IMR-90 (cell line): ENCODE measurements around the gene TMEM238. TPM values are rescaled to one million over a fixed set of nuclear protein-coding genes. Genes with fewer than 3 reads are reported as not detected.

ENCODE experiments used
- ATAC-seq: fragments of 200-7000 bp; cut with Tn5 transposase; 2 replicates; pipeline ENCODE4 v1.9.1; 2020; ENCODE audit warnings: low read depth, mild to moderate bottlenecking, moderate library complexity
- BruUV-seq: library from RNA; stranded (reverse); fragments of 400-500 nt; replicated peaks from 2 replicates; lab custom pipeline; 2021; lab: Mats Ljungman, UMichigan
- CTCF ChIA-PET: fragments of 300-600 bp; formaldehyde crosslinking; extraction: SDS; loops from one replicate; lab custom pipeline; 2021; ENCODE audit warnings: antibody characterized with exemption; lab: Yijun Ruan, JAX
- POLR2A ChIA-PET: fragments of 300-600 bp; sonication (Branson Sonifier 250); formaldehyde crosslinking; loops from one replicate; lab custom pipeline; 2022; ENCODE audit warnings: antibody characterized with exemption; ENCODE audit not compliant: unreplicated experiment; lab: Charles Lee
- DNase-seq: peaks from one replicate; pipeline ENCODE4 v3.0.0; 2013
- H2AFZ ChIP-seq: replicated peaks from 2 replicates; pipeline ENCODE3; 2013; ENCODE audit warnings: low read length, mild to moderate bottlenecking; ENCODE audit not compliant: poor library complexity
- H2AK5ac ChIP-seq: 2 replicates; pipeline ENCODE4 v1.6.1; 2013; ENCODE audit warnings: low read depth, low read length, inconsistent platforms
- H2AK9ac ChIP-seq: replicated peaks from 2 replicates; pipeline ENCODE3; 2013; ENCODE audit warnings: mild to moderate bottlenecking, low read depth, low read length, moderate library complexity; ENCODE audit not compliant: poor library complexity
- H2BK120ac ChIP-seq: 2 replicates; pipeline ENCODE4 v1.6.1; 2013; ENCODE audit warnings: low read depth, low read length, inconsistent platforms
- H2BK15ac ChIP-seq: 3 replicates; pipeline ENCODE4 v1.6.1; 2013; ENCODE audit warnings: low read depth, low read length, inconsistent platforms
- H2BK20ac ChIP-seq: 2 replicates; pipeline ENCODE4 v1.6.1; 2013; ENCODE audit warnings: low read depth, mild to moderate bottlenecking, inconsistent platforms, low read length, moderate library complexity
- H2BK5ac ChIP-seq: 2 replicates; pipeline ENCODE4 v1.6.1; 2013; ENCODE audit warnings: mild to moderate bottlenecking, low read depth, low read length, inconsistent platforms; ENCODE audit not compliant: poor library complexity, severe bottlenecking
- H3K14ac ChIP-seq: replicated peaks from 2 replicates; pipeline ENCODE4 v1.6.1; 2013; ENCODE audit warnings: low read depth, low read length, inconsistent platforms
- H3K18ac ChIP-seq: 2 replicates; pipeline ENCODE4 v1.6.1; 2013; ENCODE audit warnings: low read depth, low read length, control low read depth
- H3K23ac ChIP-seq: 2 replicates; pipeline ENCODE4 v1.6.1; 2013; ENCODE audit warnings: low read depth, low read length, inconsistent platforms
- H3K27ac ChIP-seq: 2 replicates; pipeline ENCODE4 v1.5.1; 2013; ENCODE audit warnings: mild to moderate bottlenecking, control low read depth, low read length; ENCODE audit not compliant: insufficient read depth
- H3K27me3 ChIP-seq: 2 replicates; pipeline ENCODE4 v1.6.1; 2013; ENCODE audit warnings: low read length; ENCODE audit not compliant: control insufficient read depth, insufficient read depth
- H3K36me3 ChIP-seq: 2 replicates; pipeline ENCODE4 v1.6.1; 2013; ENCODE audit warnings: low read length, mixed read lengths; ENCODE audit not compliant: control insufficient read depth, insufficient read depth
- H3K4ac ChIP-seq: 2 replicates; pipeline ENCODE4 v1.6.1; 2013; ENCODE audit warnings: low read depth, low read length, inconsistent platforms
- H3K4me1 ChIP-seq: 2 replicates; pipeline ENCODE4 v1.6.1; 2013; ENCODE audit warnings: low read length, mixed read lengths; ENCODE audit not compliant: control insufficient read depth, insufficient read depth
- H3K4me2 ChIP-seq: 2 replicates; pipeline ENCODE4 v1.6.1; 2013; ENCODE audit warnings: low read depth, mild to moderate bottlenecking, control low read depth, low read length, moderate library complexity
- H3K4me3 ChIP-seq: 2 replicates; pipeline ENCODE4 v1.5.1; 2013; ENCODE audit warnings: low read depth, mild to moderate bottlenecking, control low read depth, low read length, moderate library complexity; ENCODE audit not compliant: insufficient read depth
- H3K56ac ChIP-seq: 2 replicates; pipeline ENCODE4 v1.6.1; 2013; ENCODE audit warnings: low read length, inconsistent platforms; ENCODE audit not compliant: insufficient read depth; ENCODE audit errors: extremely low read depth
- H3K79me1 ChIP-seq, 2 experiments: 2 replicates each; pipeline ENCODE4 v1.6.1; 2013; ENCODE audit warnings: low read length in 2 of 2, inconsistent platforms in 1 of 2, low read depth in 1 of 2
- H3K9ac ChIP-seq: 2 replicates; pipeline ENCODE4 v1.6.1; 2013; ENCODE audit warnings: low read depth, low read length, control low read depth
- H3K9me1 ChIP-seq: 2 replicates; pipeline ENCODE4 v1.6.1; 2013; ENCODE audit warnings: low read length, inconsistent platforms; ENCODE audit not compliant: insufficient read depth
- H3K9me3 ChIP-seq: 2 replicates; pipeline ENCODE4 v1.6.1; 2013; ENCODE audit warnings: low read length; ENCODE audit not compliant: control insufficient read depth, insufficient read depth
- H4K20me1 ChIP-seq: 2 replicates; pipeline ENCODE4 v1.6.1; 2013; ENCODE audit warnings: low read length, inconsistent platforms; ENCODE audit not compliant: insufficient read depth
- H4K5ac ChIP-seq: 2 replicates; pipeline ENCODE4 v1.6.1; 2013; ENCODE audit warnings: mild to moderate bottlenecking, low read depth, low read length, control low read depth
- H4K8ac ChIP-seq, 2 experiments: 2 replicates each; pipeline ENCODE4 v1.6.1; 2013; ENCODE audit warnings: low read depth in 2 of 2, low read length in 2 of 2, control low read depth in 1 of 2, inconsistent platforms in 1 of 2
- H4K91ac ChIP-seq: 2 replicates; pipeline ENCODE4 v1.6.1; 2013; ENCODE audit warnings: low read depth, low read length, inconsistent platforms; ENCODE audit not compliant: insufficient read depth
- BHLHE40 ChIP-seq: fragments of 150-350 bp; IDR thresholded peaks from 2 replicates; pipeline ENCODE4 v1.6.1; 2016; ENCODE audit warnings: mild to moderate bottlenecking, low read depth, low read length
- CEBPB ChIP-seq: IDR thresholded peaks from 2 replicates; pipeline ENCODE4 v1.6.1; 2012; ENCODE audit warnings: low read depth, low read length, improper control_type of control experiment
- FOS ChIP-seq: fragments of 150-350 bp; IDR thresholded peaks from 2 replicates; pipeline ENCODE4 v1.6.1; 2016; ENCODE audit warnings: low read depth, low read length
- MAZ ChIP-seq: IDR thresholded peaks from 2 replicates; pipeline ENCODE4 v1.6.1; 2012; ENCODE audit warnings: low read depth, mild to moderate bottlenecking, low read length, improper control_type of control experiment, moderate library complexity, borderline replicate concordance
- MXI1 ChIP-seq: IDR thresholded peaks from 2 replicates; pipeline ENCODE4 v1.6.1; 2012; ENCODE audit warnings: low read depth, mild to moderate bottlenecking, low read length, moderate library complexity, borderline replicate concordance
- NFE2L2 ChIP-seq: fragments of 150-350 bp; IDR thresholded peaks from 2 replicates; pipeline ENCODE4 v1.6.1; 2016; ENCODE audit warnings: low read depth, mild to moderate bottlenecking, low read length
- RAD21 ChIP-seq: IDR thresholded peaks from 2 replicates; pipeline ENCODE4 v1.6.1; 2012; ENCODE audit warnings: low read length, improper control_type of control experiment
- RCOR1 ChIP-seq: IDR thresholded peaks from 2 replicates; pipeline ENCODE4 v1.6.1; 2012; ENCODE audit warnings: mild to moderate bottlenecking, low read length, improper control_type of control experiment; ENCODE audit not compliant: insufficient replicate concordance
- SMC3 ChIP-seq: fragments of 150-350 bp; IDR thresholded peaks from 2 replicates; pipeline ENCODE4 v1.6.1; 2016; ENCODE audit warnings: low read depth, mild to moderate bottlenecking, antibody characterized with exemption, low read length, moderate library complexity
- WGBS, 2 experiments: methylation state at CpG; one replicate each; pipeline versions ENCODE4 v1.1.5 to v1.1.7; 2013; ENCODE audit warnings: missing lambda C conversion rate in 2 of 2; ENCODE audit not compliant: insufficient read length in 1 of 2; ENCODE audit errors: extremely low coverage in 2 of 2; 5-methylcytosine and 5-hydroxymethylcytosine counted together
- dilution Hi-C: fragments of 300-500 bp; cut with HindIII; formaldehyde crosslinking; loops from one replicate; pipeline ENCODE4 v1.14.3; 2018; ENCODE audit warnings: low sequenced_read_pairs; ENCODE audit not compliant: unreplicated experiment
- in situ Hi-C: fragments of 300-500 bp; cut with MboI; formaldehyde crosslinking; loops from 3 replicates; pipeline ENCODE4 v1.14.3; 2019; ENCODE audit warnings: low sequenced_read_pairs, inconsistent platforms, mixed read lengths
- intact Hi-C: fragments of 100-400 bp; cut with micrococcal nuclease; formaldehyde crosslinking; loops from 2 replicates; pipeline ENCODE4 v1.10.0; 2022
- polyA plus RNA-seq, 3 experiments: library from polyadenylated mRNA; depleted of rRNA; stranded (reverse); fragments of >200 nt; gene quantifications; 2 replicates each; pipeline ENCODE4 v1.2.3, GENCODE V29; 2012; ENCODE audit warnings: low replicate concordance in 1 of 3
- total RNA-seq: library from RNA; depleted of rRNA; stranded (reverse); fragments of >200 nt; gene quantifications from 2 replicates; pipeline ENCODE4 v1.2.3, GENCODE V29; 2012
- TF ChIP-seq, protein P1 (sequence below): conservative IDR thresholded peaks from 2 replicates; pipeline ENCODE4 v1.5.1; 2012; ENCODE audit warnings: mild to moderate bottlenecking, low read depth, low read length, improper control_type of control experiment
- TF ChIP-seq, protein P2 (sequence below): fragments of 150-350 bp; IDR thresholded peaks from 2 replicates; pipeline ENCODE4 v1.6.1; 2016; ENCODE audit warnings: low read depth, mild to moderate bottlenecking, low read length, moderate library complexity, borderline replicate concordance

Gene TMEM238
- total and polyA plus RNA-seq, 2 of the 4 experiments (the other 2 are of a cell fraction): not detected

DNA sequence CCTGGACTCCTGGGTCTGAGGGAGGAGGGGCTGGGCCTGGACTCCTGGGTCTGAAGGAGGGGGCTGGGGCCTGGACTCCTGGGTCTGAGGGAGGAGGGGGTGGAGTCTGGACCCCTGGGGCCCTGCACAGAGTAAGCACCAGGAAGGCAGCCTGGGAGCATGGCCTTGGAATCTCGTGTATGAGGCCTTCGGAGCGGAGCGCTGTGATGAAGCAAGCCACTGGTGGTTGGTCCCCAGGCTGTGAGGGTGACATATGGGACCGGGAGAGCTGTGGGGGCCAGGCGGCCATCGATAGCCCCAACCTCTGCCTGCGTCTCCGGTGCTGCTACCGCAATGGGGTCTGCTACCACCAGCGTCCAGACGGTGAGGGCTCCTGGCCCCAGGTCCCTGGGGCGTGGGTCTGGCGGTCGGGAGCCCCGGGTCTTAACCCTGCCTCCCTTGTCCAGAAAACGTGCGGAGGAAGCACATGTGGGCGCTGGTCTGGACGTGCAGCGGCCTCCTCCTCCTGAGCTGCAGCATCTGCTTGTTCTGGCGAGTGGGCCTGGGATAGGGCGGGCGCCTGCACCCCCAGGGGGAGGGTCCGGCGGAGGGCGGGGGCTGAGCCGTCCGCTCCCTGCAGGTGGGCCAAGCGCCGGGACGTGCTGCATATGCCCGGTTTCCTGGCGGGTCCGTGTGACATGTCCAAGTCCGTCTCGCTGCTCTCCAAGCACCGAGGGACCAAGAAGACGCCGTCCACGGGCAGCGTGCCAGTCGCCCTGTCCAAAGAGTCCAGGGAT lies 6.5 kb downstream of the TMEM238 start (continued):
- TF ChIP-seq CEBPB: no peak

DNA sequence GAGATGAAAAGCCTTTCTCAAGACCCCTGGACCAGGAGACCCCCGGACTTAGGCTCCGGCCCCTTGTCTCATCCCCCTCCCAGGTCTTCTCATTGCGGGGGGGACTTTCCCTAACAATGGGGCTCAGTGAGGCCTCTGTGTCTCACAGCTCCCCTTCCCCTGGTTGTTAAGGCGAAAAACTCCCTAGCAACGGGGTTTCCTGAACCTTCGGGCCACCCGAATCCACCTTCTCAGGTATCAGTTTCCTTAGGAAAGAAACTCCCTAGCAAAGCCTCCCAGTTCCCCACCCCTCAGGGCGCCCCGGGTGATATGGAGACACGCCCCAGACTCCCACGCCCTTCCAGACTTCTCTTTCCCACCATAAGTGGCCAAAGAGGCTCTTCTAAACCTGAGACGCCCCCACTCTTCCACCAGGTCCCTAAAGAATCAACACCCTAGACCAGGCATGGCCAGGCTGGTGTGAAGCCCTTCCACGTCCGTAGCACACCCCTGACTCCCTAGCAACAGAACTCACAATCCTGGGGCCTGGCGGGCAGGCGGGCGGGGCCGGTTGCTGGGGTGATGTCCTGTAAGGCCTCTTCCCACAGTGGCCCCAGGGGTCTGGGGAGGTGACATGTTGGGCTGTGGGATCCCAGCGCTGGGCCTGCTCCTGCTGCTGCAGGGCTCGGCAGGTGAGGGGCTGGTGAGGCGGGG lies 7.7 kb downstream of the TMEM238 start, which contains the start of gene TMEM190:
TMEM190 (plus strand) TSS at position 586 of the 693 bp plus-strand sequence; CDS start at position 614, 28 bp downstream.
- peak within 1 kb of the TSS; percentile 63 to 85; a peak in 3 of 4 replicates for H4K8ac ChIP-seq
- DNase-seq (no peak), ATAC-seq (no peak)
- no peak within 1 kb of the TSS for H3K23ac ChIP-seq
- H3K4ac ChIP-seq: peak within 1 kb of the TSS; percentile 87
- intact Hi-C loops (no loop called here), in situ Hi-C loops (no loop called here), dilution Hi-C loops (no loop called here)
- H2AK9ac ChIP-seq: peak within 1 kb of the TSS; percentile 82
- H3K27me3 ChIP-seq: no peaks in the 10 kb centered on the region
- no peaks in the 10 kb centered on the region for H3K36me3 ChIP-seq
- peak within 1 kb of the TSS; percentile 82; the same call in 1 of the 2 replicates for H2BK20ac ChIP-seq
- CTCF ChIA-PET: interaction anchor here (1.1 kb wide), 1 partner anchor 75 kb away, joined by 3 read pairs; no protein-coding TSS in a partner anchor
- peaks cover 13% of the 10 kb centered on the region; the same call in 1 of the 2 replicates for H3K9me1 ChIP-seq
- H4K5ac ChIP-seq: no peak within 1 kb of the TSS
- H3K14ac ChIP-seq: peak within 1 kb of the TSS; percentile 41; the same call in 1 of the 2 replicates
- no peak within 1 kb of the TSS for H2BK5ac ChIP-seq
- BruUV-seq: no TSS peak
- H2AK5ac ChIP-seq: peak within 1 kb of the TSS; percentile 86
- H2AFZ ChIP-seq: peak within 1 kb of the TSS; percentile 58
- no peak within 1 kb of the TSS for H3K4me3 ChIP-seq
- H3K9ac ChIP-seq: no peak within 1 kb of the TSS
- no peak within 1 kb of the TSS for H3K4me2 ChIP-seq
- no peaks in the 10 kb centered on the region for H4K20me1 ChIP-seq
- peaks cover 5 to 19% of the 10 kb centered on the region in 2 experiments; a peak in 3 of 4 replicates for H3K79me1 ChIP-seq
- no peak for TF ChIP-seq NFE2L2
- TF ChIP-seq FOS: no peak
- TF ChIP-seq, protein P1, sequence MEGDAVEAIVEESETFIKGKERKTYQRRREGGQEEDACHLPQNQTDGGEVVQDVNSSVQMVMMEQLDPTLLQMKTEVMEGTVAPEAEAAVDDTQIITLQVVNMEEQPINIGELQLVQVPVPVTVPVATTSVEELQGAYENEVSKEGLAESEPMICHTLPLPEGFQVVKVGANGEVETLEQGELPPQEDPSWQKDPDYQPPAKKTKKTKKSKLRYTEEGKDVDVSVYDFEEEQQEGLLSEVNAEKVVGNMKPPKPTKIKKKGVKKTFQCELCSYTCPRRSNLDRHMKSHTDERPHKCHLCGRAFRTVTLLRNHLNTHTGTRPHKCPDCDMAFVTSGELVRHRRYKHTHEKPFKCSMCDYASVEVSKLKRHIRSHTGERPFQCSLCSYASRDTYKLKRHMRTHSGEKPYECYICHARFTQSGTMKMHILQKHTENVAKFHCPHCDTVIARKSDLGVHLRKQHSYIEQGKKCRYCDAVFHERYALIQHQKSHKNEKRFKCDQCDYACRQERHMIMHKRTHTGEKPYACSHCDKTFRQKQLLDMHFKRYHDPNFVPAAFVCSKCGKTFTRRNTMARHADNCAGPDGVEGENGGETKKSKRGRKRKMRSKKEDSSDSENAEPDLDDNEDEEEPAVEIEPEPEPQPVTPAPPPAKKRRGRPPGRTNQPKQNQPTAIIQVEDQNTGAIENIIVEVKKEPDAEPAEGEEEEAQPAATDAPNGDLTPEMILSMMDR: no peak
- TF ChIP-seq, protein P2, sequence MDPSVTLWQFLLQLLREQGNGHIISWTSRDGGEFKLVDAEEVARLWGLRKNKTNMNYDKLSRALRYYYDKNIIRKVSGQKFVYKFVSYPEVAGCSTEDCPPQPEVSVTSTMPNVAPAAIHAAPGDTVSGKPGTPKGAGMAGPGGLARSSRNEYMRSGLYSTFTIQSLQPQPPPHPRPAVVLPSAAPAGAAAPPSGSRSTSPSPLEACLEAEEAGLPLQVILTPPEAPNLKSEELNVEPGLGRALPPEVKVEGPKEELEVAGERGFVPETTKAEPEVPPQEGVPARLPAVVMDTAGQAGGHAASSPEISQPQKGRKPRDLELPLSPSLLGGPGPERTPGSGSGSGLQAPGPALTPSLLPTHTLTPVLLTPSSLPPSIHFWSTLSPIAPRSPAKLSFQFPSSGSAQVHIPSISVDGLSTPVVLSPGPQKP: no peak
- TF ChIP-seq RCOR1: no peak
- TF ChIP-seq RAD21: no peak
- no peak for TF ChIP-seq MXI1
- no peak for TF ChIP-seq SMC3
- TF ChIP-seq MAZ: no peak
- no peak for TF ChIP-seq CEBPB
- no peak for TF ChIP-seq BHLHE40
- H3K9me3 ChIP-seq: no peaks in the 10 kb centered on the region
- H4K91ac ChIP-seq: peak within 1 kb of the TSS; percentile 91
- H2BK15ac ChIP-seq: peak within 1 kb of the TSS; percentile 98
- peak within 1 kb of the TSS; percentile 42; the same call in 1 of the 2 replicates for H3K27ac ChIP-seq
- H3K18ac ChIP-seq: no peak within 1 kb of the TSS
- peaks cover 30% of the 10 kb centered on the region for H3K4me1 ChIP-seq
- H2BK120ac ChIP-seq: peak within 1 kb of the TSS; percentile 91
- POLR2A ChIA-PET: interaction anchor here (0.6 kb wide), 1 partner anchor 1502 kb away, joined by 3 read pairs; no protein-coding TSS in a partner anchor
- WGBS, 2 experiments: 84% methylated on average over 8 of the region's 21 CpGs; no CpG with 5 or more reads in 1 of the 2 experiments
- H3K56ac ChIP-seq: no peak within 1 kb of the TSS
